OCI-LY7 (cell line): Measurements from ENCODE around the gene AGAP2. TPM values are rescaled to one million over a fixed set of nuclear protein-coding genes. Genes with fewer than 3 reads are reported as not detected.
"Not testable (repeated sequence)": the region's sequence is repeated elsewhere in the genome, so short reads cannot be mapped to it uniquely, and the experiment has no call there.

ENCODE experiments used
- BruUV-seq: library from RNA; stranded (reverse); fragments of 400-500 nt; replicated peaks from 2 replicates; lab custom pipeline; 2021; lab: Mats Ljungman, UMichigan
- CTCF ChIA-PET: fragments of 300-600 bp; sonication (Branson Sonifier 250); formaldehyde crosslinking; loops from one replicate; lab custom pipeline; 2022; ENCODE audit warnings: antibody characterized with exemption; ENCODE audit not compliant: unreplicated experiment; lab: Charles Lee
- POLR2A ChIA-PET: fragments of 300-600 bp; sonication (Branson Sonifier 250); formaldehyde crosslinking; loops from one replicate; lab custom pipeline; 2022; ENCODE audit warnings: antibody characterized with exemption; lab: Charles Lee
- DNase-seq: peaks from one replicate; pipeline ENCODE4 v3.0.0-alpha.2; 2015; ENCODE audit warnings: low spot score
- H2AFZ ChIP-seq: fragments of 200-600 bp; sonication (generic), shearing (Covaris generic); 2 replicates; pipeline ENCODE4 v1.6.1; 2014; ENCODE audit warnings: mild to moderate bottlenecking, antibody characterized with exemption, low read length, moderate library complexity
- H3K27ac ChIP-seq: fragments of 200-600 bp; sonication (generic); 2 replicates; pipeline ENCODE4 v1.5.1; 2014; ENCODE audit warnings: mixed run types, low read depth, mild to moderate bottlenecking, moderate library complexity, low read length, inconsistent platforms; ENCODE audit not compliant: poor library complexity, severe bottlenecking
- H3K36me3 ChIP-seq: fragments of 200-600 bp; sonication (generic); 2 replicates; pipeline ENCODE4 v1.6.1; 2014; ENCODE audit warnings: mild to moderate bottlenecking, antibody characterized with exemption, low read length, moderate library complexity, mixed read lengths; ENCODE audit not compliant: insufficient read depth
- H3K4me1 ChIP-seq: fragments of 200-600 bp; sonication (generic); 2 replicates; pipeline ENCODE4 v1.5.1; 2014; ENCODE audit warnings: mild to moderate bottlenecking, low read length; ENCODE audit not compliant: insufficient read depth, poor library complexity, severe bottlenecking
- H3K4me2 ChIP-seq: fragments of 200-600 bp; sonication (generic); 2 replicates; pipeline ENCODE4 v1.6.1; 2014; ENCODE audit warnings: mild to moderate bottlenecking, low read length
- H3K4me3 ChIP-seq: fragments of 200-600 bp; sonication (generic); 2 replicates; pipeline ENCODE4 v1.5.1; 2014; ENCODE audit warnings: mild to moderate bottlenecking, low read depth, low read length; ENCODE audit not compliant: poor library complexity, severe bottlenecking
- H3K79me2 ChIP-seq: fragments of 200-600 bp; sonication (generic); 2 replicates; pipeline ENCODE4 v1.6.1; 2016; ENCODE audit warnings: low read depth, mild to moderate bottlenecking, low read length, moderate library complexity, mixed read lengths; ENCODE audit not compliant: insufficient read depth
- H3K9me2 ChIP-seq: fragments of 200-600 bp; sonication (generic); 2 replicates; pipeline ENCODE4 v1.6.1; 2016; ENCODE audit warnings: mild to moderate bottlenecking, low read length, mixed read lengths; ENCODE audit not compliant: insufficient read depth
- H3K9me3 ChIP-seq: fragments of 200-600 bp; sonication (generic); 2 replicates; pipeline ENCODE4 v1.6.1; 2014; ENCODE audit warnings: mild to moderate bottlenecking, mixed run types, low read length, mixed read lengths
- H4K20me1 ChIP-seq: fragments of 200-600 bp; sonication (generic); 2 replicates; pipeline ENCODE4 v1.6.1; 2014; ENCODE audit warnings: mild to moderate bottlenecking, antibody characterized with exemption, low read length, moderate library complexity, mixed read lengths; ENCODE audit not compliant: insufficient read depth
- EZH2phosphoT487 ChIP-seq: fragments of 200-600 bp; sonication (generic); IDR thresholded peaks from 2 replicates; pipeline ENCODE4 v1.6.1; 2018; ENCODE audit warnings: low read depth, borderline replicate concordance, mild to moderate bottlenecking, mixed run types, antibody characterized with exemption, low read length, moderate library complexity, mixed read lengths
- intact Hi-C: fragments of 100-400 bp; cut with micrococcal nuclease; formaldehyde crosslinking; loops from one replicate; pipeline ENCODE4 v1.10.0; 2022; ENCODE audit not compliant: unreplicated experiment
- total RNA-seq, 2 experiments: library from RNA; depleted of rRNA in 1 of 2; stranded (reverse); fragments of >200 nt in 1 of 2; shearing (Covaris generic) in 1 of 2; gene quantifications; 2 replicates each; pipeline ENCODE4 v1.2.3, GENCODE V29; 2014 to 2022
- TF ChIP-seq, protein P1 (sequence below): fragments of 200-600 bp; sonication (generic); conservative IDR thresholded peaks from 2 replicates; pipeline ENCODE4 v1.5.1; 2014; ENCODE audit warnings: mild to moderate bottlenecking, antibody characterized with exemption, low read length, moderate library complexity, mixed read lengths

Gene AGAP2
- total RNA-seq, 2 experiments from 2014 or later: 14.8 to 26.5 TPM

DNA sequence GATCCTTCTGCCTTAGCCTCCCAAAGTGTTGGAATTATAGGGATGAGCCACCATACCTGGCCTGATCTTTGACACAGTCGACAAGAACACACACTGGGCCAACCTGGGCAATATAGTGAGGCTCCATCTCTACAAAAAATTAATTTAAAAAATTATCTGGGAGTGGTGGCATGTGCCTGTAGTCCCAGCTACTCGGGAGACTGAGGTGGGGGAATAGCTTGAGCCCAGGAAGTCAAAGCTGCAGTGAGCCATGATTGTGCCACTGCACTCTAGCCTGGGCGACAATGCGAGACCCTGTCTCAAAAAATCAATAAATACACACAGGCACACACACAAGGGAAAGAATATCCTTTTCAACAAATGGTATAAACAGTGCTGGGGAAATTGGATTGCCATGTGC, 50.7 kb downstream of the AGAP2 start:
- CTCF ChIA-PET: no interaction called here

DNA sequence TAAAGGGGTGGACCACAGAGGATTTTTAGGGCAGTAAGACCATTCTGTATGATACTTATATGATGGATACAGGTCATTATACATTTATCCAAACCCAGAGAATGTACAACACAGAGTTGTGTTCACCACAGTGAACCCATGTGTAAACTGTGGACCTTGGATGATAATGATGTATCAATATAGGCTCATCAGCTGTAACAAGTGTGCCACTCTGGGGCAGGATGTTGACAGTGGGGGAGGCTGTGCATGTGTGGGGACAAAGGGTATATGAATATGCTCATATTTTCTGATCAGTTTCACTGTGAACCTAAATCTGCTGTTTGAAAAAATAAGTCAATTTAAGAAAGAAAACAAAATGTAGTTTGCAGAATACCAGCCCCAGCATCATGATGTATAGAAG, 58.8 kb downstream of the AGAP2 start:
- CTCF ChIA-PET: no interaction called here
- H3K4me3 ChIP-seq: no peak overlapping the region

More for the DNA sequence above, 50.7 kb downstream of the AGAP2 start:
- Histone ChIP-seq H3K27ac (no peak overlapping the region), H3K4me2 (no peak overlapping the region), H3K9me2 (no peaks in the 10 kb centered on the region), H4K20me1 (no peaks in the 10 kb centered on the region), H3K4me3 (no peak overlapping the region), H3K36me3 (no peaks in the 10 kb centered on the region), H3K4me1 (no peaks in the 10 kb centered on the region), H3K79me2 (no peaks in the 10 kb centered on the region), H2AFZ (no peak overlapping the region), H3K9me3 (no peaks in the 10 kb centered on the region; the same call in 1 of the 2 replicates)
- no TSS peak for BruUV-seq
- no peak for DNase-seq
- intact Hi-C loops: no loop called here
- POLR2A ChIA-PET: no interaction called here
- no peak for TF ChIP-seq EZH2phosphoT487
- TF ChIP-seq, protein P1, sequence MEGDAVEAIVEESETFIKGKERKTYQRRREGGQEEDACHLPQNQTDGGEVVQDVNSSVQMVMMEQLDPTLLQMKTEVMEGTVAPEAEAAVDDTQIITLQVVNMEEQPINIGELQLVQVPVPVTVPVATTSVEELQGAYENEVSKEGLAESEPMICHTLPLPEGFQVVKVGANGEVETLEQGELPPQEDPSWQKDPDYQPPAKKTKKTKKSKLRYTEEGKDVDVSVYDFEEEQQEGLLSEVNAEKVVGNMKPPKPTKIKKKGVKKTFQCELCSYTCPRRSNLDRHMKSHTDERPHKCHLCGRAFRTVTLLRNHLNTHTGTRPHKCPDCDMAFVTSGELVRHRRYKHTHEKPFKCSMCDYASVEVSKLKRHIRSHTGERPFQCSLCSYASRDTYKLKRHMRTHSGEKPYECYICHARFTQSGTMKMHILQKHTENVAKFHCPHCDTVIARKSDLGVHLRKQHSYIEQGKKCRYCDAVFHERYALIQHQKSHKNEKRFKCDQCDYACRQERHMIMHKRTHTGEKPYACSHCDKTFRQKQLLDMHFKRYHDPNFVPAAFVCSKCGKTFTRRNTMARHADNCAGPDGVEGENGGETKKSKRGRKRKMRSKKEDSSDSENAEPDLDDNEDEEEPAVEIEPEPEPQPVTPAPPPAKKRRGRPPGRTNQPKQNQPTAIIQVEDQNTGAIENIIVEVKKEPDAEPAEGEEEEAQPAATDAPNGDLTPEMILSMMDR: no peak

DNA sequence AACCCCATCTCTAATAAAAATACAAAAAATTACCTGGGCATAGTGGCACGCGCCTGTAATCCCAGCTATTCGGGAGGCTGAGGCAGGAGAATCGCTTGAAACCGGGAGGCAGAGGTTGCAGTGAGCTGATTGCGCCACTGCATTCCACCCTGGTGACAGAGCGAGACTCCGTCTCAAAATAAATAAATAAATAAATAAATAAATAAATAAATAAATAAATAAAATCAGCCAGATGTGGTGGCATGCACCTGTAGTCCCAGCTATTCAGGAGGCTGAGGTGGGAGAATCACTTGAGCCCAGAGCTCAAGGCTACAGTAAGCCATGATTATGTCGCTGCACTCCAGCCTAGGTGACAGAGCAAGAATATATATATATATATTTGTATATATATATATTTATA, 60.6 kb downstream of the AGAP2 start:
- CTCF ChIA-PET: not testable (repeated sequence)

More for the DNA sequence above, 58.8 kb downstream of the AGAP2 start:
- intact Hi-C loops: no loop called here
- TF ChIP-seq, protein P1: no peak
- TF ChIP-seq EZH2phosphoT487: no peak
- Histone ChIP-seq H3K4me2 (no peak overlapping the region), H3K4me1 (no peaks in the 10 kb centered on the region), H3K9me2 (no peaks in the 10 kb centered on the region), H3K79me2 (no peaks in the 10 kb centered on the region), H3K36me3 (no peaks in the 10 kb centered on the region), H4K20me1 (no peaks in the 10 kb centered on the region), H3K9me3 (peaks cover 8% of the 10 kb centered on the region), H3K27ac (no peak overlapping the region), H2AFZ (no peak overlapping the region)
- no TSS peak for BruUV-seq
- POLR2A ChIA-PET: interaction anchor here (0.6 to 1.4 kb wide), 2 partner anchors 18 to 27 kb away, joined by 3 to 5 read pairs; no protein-coding TSS in a partner anchor
- no peak for DNase-seq

More for the DNA sequence above, 60.6 kb downstream of the AGAP2 start:
- H3K4me3 ChIP-seq, H3K4me1 ChIP-seq, BruUV-seq, H3K9me2 ChIP-seq, POLR2A ChIA-PET, H3K9me3 ChIP-seq, H2AFZ ChIP-seq, H4K20me1 ChIP-seq, DNase-seq, H3K27ac ChIP-seq, H3K79me2 ChIP-seq, intact Hi-C loops, H3K4me2 ChIP-seq, H3K36me3 ChIP-seq: not testable (repeated sequence)
